ENCODE data around the gene APOL2.
A peak's percentile ranks its signal among the peaks of the same experiment; 100 is the strongest.
"Not testable (repeated sequence)": the region's sequence is repeated elsewhere in the genome, so short reads cannot be mapped to it uniquely, and the experiment has no call there.

Gene APOL2

GRCh38 chr22:36262307-36262706, 23.0 kb upstream of the APOL2 start:
- DNase-seq (ENCODE audit: low spot score), result not testable (repeated sequence)

DNA sequence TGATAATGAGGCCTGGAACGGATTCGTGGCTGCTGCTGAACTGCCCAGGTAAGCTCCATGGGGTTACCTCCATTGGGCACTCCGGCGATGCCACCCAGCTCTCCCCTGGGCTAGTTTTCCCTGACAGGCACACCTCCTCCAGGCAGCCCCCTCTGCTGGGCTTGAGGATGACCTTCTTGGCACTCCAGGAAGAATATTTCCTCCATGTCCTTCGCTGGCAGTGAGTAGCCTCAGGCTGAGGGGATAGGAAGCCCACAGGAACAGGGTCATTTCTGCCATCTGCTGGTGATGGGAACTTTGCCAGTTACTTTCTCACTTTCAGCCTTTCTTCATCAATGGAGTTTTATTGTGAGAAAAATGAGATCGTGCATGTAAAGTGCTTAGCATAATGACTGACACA, 22.3 kb upstream of the APOL2 start:
- not testable (repeated sequence) for DNase-seq (ENCODE audit: low spot score)

DNA sequence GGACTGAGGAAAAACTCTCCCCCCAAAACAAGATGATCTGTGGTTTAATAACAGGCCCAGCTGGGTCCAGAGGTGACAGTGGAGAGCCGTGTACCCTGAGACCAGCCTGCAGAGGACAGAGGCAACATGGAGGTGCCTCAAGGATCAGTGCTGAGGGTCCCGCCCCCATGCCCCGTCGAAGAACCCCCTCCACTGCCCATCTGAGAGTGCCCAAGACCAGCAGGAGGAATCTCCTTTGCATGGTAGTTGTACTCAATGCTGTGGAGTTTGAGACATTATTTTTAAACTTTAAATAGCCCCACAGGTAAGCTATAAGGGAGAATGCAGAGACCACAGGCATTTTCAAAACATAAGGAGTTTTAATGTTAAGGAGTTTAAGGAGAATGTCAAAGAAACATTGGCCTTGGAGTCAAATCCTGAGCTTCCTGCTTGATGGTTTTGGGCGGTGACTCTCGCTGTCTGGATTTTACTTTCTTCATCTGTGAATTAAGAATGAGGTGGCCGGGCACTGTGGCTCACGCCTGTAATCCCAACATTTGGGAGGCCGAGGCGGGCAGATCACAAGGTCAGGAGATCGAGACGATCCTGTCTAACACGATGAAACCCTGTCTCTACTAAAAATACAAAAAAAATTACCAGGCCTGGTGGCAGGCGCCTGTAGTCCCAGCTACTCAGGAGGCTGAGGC, 20.4 kb upstream of the APOL2 start:
- DNase-seq (ENCODE audit: low spot score), result no peak

DNA sequence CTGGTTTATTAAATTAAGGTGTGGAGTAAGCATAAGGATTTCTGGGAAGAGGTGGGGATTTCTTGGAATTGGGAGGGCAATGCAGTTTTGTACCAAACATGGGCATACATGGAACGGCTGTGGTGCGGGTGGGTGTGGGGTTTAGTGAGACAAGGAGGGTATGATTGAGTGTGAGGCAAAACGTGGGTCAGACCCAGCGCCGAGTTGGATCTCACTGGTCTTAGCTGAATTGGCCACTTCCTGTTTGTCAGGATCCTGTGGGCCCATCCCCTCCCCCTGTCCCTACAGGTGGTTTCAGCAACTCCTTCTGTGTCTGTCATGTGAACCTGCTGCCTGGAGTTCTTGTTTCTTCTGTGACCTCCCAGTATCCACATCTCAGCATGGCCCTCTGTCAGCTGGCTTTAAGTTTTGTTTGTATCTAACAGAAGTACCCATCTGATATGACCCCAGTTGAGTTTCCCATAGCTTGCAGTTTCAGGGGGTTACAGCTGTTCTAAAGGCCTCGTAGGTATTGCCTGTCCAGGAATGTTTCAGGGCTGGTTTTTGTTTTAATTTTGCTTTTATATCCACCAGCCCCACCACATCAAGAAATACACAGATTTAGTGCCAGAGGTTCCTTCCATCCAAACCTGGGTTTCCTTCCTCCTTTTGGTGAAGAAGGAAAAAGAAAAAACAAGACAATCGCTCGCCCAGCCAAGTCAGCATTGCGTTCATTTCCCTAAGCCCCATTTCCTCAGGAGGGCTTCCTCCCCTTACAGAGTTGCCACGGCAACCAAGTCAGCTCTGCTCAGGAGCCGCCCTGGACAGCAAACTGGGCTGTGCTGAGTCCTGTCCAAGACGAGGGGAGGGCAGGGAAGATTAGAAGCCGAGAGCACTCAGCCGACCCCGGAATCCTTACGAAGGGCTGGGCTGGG, 19.6 kb upstream of the APOL2 start:
- peak; percentile 51 for DNase-seq (ENCODE audit: low spot score)

GRCh38 chr22:36257948-36258670, 18.8 kb upstream of the APOL2 start:
- DNase-seq (ENCODE audit: low spot score), result no peak

DNA sequence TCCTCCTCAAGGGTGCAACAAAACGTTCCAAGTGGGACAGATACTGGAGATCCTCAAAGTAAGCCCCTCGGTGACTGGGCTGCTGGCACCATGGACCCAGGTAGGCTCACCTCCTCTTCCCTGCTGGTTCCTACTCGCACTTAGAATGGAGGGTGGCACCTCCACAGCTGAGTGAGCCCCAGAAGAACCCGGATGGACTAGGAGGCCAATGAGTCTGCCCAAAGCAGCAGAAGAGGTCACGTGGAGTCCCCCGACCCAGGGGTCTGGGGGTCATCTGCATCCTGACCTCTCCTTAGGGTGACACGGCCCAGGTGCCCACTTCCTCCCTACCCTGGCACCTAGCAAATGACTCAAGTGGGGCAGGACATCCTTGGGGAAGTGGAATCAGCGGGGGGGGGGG, 18.0 kb upstream of the APOL2 start:
- DNase-seq (ENCODE audit: low spot score), result no peak

DNA sequence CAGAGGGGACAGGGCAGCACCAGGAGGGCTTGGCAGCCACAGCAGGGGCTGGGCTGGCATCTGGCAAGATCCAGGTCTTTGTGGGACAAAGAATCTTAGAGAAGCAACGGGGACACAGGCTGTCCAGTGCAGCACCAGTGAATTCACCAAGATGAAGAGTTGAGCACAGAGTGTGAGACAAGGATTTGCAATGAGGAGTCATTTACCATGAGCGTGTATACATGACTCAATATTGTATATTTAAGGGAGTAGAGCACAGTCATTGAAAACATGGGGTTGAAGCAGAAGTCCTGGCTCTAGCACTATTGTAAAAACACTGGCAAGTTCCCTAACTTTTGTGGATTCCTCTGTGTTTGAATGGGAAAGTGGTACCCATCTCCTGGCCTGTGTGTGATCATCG, 17.2 kb upstream of the APOL2 start:
- DNase-seq (ENCODE audit: low spot score), result no peak

- not testable (repeated sequence) for DNase-seq (ENCODE audit: low spot score)
Observed at GRCh38 chr22:36255572-36255971, 16.2 kb upstream of the APOL2 start.

DNA sequence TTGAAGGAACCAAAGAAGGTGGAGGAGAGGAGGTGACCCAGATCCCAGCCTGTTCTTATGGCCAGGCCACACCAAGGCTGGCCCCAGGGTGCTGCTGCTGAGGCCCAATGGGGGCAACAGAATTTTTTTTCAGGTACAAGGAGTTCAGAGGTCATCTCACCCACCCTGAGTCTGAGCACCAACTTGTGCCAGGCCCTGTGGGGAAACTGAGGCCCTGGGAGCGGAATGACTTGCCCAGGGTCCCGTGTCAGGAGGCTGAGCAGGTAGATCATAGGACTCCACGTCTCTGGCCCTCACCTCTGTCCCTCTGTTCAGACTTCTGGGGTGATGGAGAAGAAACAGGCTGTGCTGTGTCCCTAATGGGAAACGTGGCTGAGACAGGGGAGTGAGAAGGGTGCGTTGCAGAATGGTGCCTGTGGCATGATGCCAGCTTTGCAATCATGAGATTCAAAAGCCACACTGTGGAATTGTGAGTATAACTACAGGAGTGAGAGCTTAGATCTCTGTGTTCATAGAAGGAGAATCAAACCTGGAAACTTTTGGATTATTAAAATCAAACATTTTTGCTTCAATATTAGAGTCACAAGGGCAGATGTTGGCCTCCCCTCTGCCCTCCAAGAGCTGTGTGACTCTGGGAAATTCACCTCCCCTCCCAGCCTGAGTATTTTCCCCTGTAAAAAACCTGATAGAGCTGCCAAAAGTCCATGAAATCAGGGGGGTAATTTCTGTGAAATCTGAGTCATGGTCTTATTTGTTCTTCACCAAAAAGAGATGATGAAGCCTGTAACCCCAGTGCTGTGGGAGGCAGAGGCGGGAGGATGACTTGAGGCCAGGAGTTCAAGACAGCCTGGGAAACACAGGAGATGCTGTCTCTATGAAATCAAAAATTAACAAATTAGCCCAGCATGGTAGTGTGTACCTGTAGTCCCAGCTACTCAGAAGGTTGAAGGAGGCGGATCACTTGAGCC, 14.5 kb upstream of the APOL2 start:
- peak; percentile 55 for DNase-seq (ENCODE audit: low spot score)

DNA sequence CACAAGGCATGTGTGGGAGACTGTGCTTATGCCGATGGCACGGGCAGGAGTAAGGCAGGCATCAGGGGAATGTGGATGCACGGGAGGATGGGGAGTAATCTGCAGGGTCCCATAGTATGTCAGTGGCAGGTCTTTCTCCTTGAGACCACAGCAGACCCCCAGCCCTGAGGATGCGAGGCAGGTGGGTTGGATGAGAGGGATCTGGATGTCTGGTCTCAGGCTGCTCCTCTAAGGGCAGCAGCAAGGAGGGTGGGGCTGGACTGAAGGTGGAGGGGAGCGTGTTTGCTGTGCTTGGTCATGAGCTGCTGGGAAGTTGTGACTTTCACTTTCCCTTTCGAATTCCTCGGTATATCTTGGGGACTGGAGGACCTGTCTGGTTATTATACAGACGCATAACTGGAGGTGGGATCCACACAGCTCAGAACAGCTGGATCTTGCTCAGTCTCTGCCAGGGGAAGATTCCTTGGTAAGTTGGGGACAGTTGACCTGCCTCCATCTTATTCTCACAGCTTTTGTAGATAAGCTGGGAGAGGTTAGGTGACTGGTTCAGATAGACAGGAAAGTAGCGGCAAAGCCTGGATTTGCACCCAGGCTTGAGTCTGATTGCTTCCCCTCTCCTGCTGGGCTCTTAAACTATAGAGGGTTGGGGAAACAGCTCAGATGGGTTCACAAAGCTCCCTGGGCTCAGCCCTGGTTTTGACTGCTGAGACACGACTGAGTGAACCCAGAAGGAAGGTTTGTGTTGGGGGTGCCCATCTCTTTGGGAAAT, 13.6 kb upstream of the APOL2 start, which contains the start of gene APOL1:
Gene APOL1 (plus strand): TSS at position 380 of the 769 bp plus-strand sequence. CDS start 1,823 bp downstream, outside the sequence.
- DNase-seq (ENCODE audit: low spot score), result peak; percentile 67

DNA sequence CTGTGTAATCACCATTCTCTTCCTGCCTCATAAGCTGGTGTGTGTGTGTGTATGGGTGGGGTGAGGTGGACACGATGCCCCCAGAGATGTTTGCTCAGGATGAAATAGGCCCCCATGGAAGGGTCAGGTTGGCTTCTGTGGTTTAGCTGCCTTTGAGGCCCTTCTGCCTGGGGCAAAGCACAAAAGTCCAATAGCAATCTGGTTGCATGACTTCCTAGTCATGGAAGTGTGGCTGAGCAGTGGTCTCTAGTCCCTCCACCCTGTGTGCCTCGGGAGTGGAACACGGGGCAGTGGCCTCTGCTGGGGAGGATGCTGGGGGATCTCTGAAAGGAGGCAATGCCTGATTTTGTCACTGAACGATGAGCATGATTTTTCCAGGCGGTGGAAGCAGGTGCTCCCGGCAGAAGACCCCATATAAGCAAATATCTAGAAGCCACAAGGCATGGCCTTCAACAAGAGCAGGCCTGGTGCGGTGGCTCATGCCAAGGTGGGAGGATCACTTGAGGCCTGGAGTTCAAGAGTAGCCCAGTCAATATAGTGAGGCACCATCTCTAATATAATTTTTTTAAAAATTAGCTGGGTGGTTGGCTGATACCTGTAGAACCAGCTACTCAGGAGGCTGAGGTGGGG, 12.8 kb upstream of the APOL2 start:
- not testable (repeated sequence) for DNase-seq (ENCODE audit: low spot score)

- not testable (repeated sequence) for DNase-seq (ENCODE audit: low spot score)
Observed at GRCh38 chr22:36250292-36250960, 11.1 kb upstream of the APOL2 start.

DNA sequence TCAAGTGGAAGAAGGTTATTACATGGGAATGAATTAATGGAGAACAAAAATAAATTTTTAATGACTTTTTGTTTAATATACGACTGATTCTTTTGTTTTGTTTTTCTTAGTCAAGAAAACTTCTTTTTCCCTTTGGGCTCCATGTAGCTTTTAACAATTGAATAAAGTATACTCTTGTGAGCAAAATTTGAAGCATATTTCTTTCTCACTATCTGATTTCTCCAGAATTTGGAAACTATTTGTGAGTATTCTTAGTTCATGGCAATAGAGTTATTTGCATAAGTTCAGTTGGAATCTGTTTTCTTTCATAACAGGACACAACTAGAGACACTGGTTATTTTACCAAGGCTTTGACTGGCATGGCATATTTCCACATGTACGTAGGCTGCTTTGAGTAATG, 9.8 kb upstream of the APOL2 start:
- no peak for DNase-seq (ENCODE audit: low spot score)

DNA sequence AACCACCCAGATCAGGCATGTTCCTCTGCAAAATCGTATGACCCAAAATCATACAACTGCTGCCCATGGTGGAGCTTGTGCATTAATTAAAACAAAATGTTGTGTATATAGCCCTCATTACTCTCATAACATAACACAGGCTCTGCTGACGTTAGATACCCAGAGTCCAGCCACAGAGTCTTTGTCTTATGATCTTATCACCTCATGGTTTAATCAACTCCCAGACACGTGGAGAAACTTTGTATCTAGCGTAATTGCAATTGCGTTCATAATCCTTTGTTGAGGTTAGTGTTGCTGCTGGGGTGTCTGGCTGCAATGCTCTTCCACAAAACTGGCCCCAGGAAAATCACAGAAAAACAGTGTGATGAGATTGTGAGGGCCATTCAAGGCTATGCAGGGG, 8.6 kb upstream of the APOL2 start:
- no peak for DNase-seq (ENCODE audit: low spot score)

DNA sequence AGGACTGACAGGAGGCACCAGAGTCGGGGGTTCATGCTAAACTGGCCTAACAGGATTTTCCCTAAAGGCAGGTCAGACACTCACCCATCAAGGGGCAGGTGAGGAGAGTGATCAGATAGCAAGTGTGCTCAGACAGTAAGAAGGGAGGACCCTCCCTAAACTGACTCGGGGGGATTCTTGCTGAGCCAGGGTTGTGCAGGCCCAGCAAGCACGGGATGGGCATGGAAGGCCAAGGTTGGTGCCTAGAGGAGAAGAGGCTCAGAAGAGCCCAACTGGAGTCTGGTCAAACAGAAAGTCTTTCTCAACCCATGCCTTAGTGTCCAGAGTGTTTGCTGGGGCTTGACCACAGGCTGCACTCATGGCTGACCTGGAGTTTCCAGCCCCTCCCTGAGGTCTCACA, 7.4 kb upstream of the APOL2 start:
- no peak for DNase-seq (ENCODE audit: low spot score)

- no peak for DNase-seq (ENCODE audit: low spot score)
Observed at GRCh38 chr22:36245805-36246356, 6.6 kb upstream of the APOL2 start.

- DNase-seq (ENCODE audit: low spot score), result no peak
Observed at GRCh38 chr22:36244522-36245391, 5.4 kb upstream of the APOL2 start.

DNA sequence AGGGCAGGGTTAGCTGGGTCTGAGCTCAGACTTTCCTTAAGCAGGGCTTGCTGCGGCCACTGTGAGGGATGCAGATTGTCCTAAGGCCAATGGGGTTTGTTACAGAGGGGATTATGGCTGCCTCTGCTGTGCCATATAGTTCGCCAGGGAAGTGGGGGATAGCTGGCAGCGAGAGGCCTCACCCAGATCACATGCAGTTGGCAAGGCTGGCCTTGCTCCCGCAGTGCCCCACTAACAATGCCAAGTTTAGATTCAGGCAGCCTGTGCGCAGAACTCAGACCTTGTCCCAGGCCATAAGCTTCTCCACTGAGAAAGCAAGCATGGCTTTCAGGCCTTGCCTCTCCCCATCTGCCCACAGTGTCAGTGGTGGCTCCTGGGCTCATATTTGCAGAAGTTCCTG, 4.7 kb upstream of the APOL2 start:
- no peak for DNase-seq (ENCODE audit: low spot score)

DNA sequence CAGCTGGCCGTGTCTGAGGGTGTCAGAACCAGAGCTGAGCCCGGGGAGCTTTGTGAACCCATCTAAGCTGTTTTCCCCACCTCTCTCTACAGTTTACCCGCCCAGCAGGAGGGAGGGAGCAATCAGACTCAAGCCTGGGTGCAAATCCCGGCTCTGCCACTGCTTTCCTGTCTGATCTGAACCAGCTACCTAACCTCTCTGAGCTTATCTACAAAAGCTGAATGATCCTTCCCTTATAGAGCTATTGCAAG, 252 bp downstream of the APOL2 start:
- no peak for DNase-seq (ENCODE audit: low spot score)
